Stimulated activated CD4-positive, alpha-beta T cell treated with anti-CD3 and anti-CD28 coated beads, Interleukin-4, amount 100 ng/mL, for 24 hours (primary cell): Measurements from ENCODE around the gene MOV10L1.

Experiments used
- DNase-seq: peaks from one replicate; pipeline ENCODE4 v3.0.0-alpha.2; 2020

Gene MOV10L1

GRCh38 chr22:50058906-50059880, 30.6 kb upstream of the MOV10L1 start:
- no peak for DNase-seq

DNA sequence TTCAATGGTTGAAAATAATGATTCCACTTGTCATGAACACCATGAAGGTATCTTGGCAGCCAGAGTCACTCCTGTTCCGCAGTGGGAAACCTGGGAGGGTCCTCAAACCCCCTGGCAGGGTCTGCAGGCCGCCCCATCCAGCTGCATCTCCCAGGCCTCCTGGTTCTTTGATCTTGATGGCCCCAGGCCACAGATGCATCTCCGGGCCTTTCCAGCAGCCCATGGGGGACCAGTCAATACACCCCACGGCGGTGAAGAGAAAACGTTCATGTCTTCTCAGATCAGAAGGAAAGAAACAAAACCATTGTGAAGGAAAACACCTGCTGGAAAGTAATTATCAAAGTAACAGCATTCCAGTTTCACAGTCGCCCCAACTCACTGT, 29.9 kb upstream of the MOV10L1 start:
- no peak for DNase-seq

GRCh38 chr22:50060441-50061140, 29.2 kb upstream of the MOV10L1 start:
- DNase-seq = no peak

GRCh38 chr22:50061141-50061823, 28.5 kb upstream of the MOV10L1 start:
- no peak for DNase-seq

DNA sequence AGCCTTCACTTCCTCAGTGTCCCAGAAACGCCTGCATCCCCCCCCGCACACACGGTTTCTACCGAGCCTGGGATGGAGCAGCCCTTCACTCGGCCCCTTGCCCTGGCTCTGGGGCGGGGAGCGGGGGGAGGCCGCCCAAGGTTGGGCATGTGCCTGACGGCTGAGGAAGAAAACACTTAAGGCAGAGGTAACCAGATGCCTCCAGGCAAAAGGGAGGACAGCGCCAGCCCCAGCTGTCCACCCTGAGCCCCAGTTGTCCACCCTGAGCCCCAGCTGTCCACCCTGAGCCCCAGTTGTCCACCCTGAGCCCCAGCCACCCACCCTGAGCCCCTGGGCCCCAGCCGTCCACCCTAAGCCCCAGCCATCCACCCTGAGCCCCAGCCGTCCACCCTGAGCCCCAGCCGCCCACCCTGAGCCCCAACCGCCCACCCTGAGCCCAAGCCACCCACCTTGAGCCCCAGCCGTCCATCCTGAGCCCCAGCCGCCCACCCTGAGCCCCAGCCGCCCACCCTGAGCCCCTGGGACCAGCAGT, 27.9 kb upstream of the MOV10L1 start:
- no peak for DNase-seq

- DNase-seq = no peak
Observed at GRCh38 chr22:50062509-50063135, 27.2 kb upstream of the MOV10L1 start.

DNA sequence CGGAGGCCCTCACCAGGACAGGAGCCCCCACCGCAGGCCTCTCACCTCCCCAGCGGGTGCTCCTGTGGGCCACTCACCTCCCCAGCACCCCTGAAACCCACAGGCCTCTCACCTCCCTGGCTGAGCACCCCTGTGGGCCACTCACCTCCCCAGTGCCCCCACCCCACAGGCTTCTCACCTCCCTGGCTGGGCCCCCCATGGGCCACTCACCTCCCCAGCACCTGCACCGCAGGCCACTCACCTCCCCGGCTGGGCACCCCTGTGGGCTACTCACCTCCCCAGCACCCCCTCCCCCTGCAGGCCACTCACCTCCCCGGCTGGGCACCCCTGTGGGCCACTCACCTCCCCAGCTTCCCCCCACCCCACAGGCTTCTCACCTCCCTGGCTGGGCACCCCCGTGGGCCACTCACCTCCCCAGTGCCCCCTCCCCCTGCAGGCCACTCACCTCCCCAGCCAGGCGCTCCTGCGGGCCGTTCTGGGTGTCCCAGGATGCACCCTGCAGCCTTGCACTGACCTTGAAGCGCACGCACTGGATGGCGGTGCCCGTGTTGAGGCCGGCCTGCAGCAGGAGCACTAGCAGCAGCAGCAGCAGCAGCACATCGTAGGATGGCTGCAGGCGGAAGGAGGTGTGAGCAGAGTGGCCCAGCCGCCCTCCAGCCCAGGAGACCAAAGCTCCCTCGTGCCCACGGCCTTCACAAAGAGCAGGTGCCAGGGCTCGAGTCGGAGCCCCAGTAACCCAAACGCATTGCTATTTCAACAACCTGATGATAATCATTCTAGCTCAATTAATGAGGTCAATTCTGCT, 26.0 kb upstream of the MOV10L1 start:
- no peak for DNase-seq

DNA sequence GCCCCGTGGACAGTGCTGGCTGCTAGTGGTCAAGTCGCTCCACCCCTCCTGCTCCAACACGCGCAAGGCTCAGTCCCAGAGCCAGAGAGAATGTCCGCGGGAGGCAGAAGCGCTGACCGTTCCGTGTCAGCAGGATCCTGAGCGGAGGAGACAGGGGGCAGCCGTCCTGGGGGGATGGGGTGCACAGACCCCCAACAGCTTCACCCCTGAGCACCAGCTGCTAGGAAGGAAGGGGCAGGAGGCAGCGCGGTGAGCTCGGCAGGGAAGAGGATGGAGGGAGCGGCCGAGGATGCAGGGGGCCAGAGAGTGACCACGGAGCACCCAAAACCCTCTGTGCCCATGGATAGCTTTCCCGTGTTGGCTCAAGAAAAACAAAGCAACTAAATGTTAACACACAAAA, 25.4 kb upstream of the MOV10L1 start:
- DNase-seq = no peak

GRCh38 chr22:50067244-50067643, 22.6 kb upstream of the MOV10L1 start:
- no peak for DNase-seq

GRCh38 chr22:50068096-50068495, 21.7 kb upstream of the MOV10L1 start:
- DNase-seq = no peak

DNA sequence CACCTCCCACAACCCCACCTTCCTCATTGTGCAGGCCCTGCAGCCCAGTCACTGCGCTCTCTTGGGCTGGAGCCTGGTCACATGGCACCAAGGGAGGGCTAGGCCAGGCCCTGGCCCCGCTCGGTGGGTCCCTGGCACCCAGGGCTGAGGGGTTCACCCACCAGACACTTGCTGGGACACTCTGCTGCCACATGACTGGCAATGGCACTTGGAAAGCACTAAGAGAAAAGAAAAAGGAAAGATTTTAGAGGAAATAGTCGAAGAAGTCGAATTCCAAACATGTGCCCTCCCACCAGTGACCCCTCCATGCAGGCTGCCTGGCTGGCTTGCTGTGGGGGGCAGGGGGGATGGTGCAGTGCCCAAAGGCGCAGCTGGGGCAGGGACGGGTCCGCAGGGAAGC, 19.4 kb upstream of the MOV10L1 start:
- DNase-seq = no peak

GRCh38 chr22:50071432-50072166, 18.2 kb upstream of the MOV10L1 start:
- DNase-seq = no peak

GRCh38 chr22:50072167-50072555, 17.6 kb upstream of the MOV10L1 start:
- no peak for DNase-seq

DNA sequence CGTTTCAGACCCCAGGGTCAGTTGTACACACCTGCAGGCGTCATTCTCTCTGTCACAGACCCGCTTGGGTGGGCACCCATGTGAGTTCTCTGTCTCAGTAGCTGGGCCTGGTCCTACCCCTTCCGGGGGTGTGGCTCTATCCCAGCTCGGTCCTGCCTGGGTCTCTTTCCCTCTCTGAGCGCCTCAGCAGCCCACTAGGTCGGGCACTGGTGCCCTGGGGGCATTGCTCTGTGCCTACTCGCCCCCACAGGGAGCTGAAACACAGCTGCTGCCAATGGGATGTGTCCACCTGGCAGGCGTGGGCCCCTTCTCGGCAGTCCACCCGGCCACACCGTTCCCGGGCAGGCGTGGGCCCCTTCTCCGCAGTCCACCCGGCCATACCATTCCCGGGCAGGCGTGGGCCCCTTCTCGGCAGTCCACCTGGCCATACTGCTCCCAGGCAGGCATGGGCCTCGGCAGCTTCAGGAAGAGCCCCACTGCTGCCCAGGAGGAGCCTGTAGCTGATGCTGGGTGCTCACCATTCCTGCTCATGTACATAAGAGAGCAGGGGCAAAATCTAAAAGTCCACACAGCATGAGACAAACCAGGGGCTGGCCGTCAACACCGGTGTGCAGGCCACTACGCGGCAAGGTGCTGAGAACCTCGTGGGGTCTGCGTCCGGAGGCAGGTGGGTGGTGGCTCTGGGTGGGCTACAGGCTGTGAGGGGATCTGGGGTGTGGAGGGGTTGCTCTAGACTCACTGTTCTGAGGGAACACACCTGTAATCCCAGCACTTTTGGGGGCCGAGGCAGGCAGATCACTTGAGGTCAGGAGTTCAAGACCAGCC, 16.9 kb upstream of the MOV10L1 start:
- no peak for DNase-seq

DNA sequence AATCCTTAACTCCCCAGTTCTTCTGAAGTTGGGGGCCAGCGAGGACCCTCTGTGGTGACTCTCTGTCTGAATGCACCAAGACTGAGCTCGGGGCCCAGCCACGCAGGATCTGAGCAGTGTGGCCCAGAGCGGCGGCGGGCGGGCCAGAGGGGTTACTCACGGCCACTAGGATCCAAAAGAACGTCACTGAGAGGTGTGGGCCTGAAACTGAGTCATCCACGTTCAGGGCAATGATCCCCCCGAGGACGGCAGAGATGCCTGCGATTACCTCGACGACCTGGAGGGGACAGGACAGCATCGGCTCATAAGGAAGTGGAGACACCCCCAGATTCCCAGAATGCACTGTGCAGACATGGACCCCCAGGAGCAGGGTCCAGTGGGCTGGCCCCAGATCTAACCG, 15.8 kb upstream of the MOV10L1 start:
- no peak for DNase-seq

DNA sequence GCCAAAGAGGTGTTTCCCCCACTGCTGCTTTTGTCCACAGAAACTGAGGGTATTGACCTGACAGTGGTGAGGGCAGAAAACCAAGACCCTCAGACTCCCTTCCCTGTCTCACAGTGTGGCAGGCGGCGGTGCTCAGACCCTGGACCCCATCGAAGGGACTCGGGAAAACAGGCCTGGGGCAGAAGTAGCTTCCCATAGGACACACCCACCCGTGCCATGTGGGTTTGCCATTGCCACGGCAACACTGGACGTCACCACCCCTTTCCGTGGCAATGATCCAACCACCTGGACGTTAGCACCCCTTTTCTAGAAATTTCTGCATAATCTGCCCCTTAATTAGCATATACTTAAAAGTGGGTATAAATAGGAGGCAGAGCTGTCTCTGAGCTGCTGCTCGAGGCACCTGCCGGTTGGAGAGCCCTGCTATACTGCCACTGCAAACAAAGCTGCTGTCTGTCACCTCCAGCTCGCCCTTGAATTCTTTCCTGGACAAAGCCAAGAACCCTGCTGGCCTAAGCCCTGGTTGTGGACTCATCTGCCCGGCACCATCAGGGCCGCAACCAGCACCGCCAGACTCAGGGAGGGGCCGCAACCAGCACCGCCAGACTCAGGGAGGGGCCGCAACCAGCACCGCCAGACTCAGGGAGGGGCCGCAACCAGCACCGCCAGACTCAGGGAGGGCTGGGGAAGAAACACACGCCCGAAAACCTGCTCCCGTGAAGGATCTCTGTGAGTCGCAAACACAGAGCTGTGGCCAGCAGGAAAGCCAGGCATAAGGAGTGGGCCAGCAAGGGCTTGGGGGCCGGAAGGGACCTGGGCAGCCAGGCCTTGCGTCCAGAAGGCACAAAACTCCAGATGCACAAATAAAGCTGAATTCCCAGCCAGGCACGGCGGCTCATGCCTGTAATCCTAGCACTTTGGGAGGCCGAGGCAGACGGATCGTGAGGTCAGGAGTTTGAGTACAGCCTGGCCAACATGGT, 15.0 kb upstream of the MOV10L1 start:
- no peak for DNase-seq

DNA sequence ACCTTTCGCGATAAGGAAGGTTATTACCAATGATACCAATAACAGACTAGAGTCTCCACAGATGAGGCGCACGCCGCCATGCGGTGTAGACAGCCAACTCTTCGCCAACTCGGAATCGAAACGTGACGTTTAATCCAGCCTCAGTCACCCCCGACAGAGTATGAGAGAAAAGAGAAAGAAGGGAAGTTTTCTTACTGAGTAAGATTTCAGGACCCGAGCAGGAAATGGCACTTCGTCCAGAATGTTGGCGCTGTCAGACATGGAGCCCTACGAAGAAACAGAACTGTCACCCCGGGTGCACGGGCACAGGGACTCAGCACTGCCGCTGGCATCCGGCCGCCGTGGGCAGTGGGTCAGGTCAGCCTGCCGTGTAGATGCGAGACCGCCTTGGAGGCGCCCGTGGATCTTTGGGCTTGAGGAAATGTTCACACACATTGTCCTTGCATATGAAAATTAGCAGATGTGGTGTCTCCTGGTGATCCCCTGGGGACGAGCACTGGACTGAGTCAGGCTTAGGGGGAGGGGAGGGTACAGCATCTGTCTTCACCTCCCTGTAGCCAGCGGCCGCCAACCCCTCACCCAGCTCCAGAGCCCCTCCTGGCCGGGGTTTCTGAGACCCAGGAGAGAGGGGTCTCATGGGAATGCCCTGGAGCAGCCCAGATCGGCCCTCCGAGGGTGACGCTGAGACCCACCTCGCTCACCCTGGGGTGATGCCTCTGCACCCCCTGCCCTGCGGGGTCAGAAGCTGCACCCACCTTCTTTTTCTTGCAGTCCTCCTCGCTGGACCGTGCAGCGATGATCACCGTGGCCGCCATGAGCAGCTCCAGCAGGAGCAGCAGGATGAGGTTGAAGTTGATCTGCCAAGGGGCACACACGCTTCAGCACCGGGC, 12.9 kb upstream of the MOV10L1 start:
- DNase-seq = no peak

DNA sequence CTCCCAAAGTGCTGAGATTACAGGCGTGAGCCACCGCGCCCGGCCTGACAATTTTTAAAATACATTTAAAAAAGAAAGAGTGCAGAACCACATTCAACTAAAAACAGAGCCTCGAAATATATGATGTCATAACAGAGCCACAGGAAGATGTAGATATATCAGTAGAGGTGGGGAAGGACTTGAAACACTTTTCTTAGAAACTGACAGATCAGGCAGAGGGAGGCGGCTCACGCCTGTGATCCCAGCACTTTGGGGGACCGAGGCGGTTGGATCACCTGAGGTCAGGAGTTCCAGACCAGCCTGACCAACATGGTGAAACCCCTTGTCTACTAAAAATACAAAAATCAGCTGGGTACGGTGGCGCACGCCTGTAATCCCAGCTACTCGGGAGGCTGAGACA, 11.6 kb upstream of the MOV10L1 start:
- DNase-seq = no peak
